ENCODE measurements around the gene ABHD4. TPM values are rescaled to one million over a fixed set of nuclear protein-coding genes. Genes with fewer than 3 reads are reported as not detected.
A peak's percentile ranks its signal among the peaks of the same experiment; 100 is the strongest.
"Not testable (repeated sequence)": the region's sequence is repeated elsewhere in the genome, so short reads cannot be mapped to it uniquely, and the experiment has no call there.

ABHD4 gene, protein sequence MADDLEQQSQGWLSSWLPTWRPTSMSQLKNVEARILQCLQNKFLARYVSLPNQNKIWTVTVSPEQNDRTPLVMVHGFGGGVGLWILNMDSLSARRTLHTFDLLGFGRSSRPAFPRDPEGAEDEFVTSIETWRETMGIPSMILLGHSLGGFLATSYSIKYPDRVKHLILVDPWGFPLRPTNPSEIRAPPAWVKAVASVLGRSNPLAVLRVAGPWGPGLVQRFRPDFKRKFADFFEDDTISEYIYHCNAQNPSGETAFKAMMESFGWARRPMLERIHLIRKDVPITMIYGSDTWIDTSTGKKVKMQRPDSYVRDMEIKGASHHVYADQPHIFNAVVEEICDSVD
- total RNA-seq (10 to 100 TPM; 29.7 to 40.9 (median 36.9) TPM), polyA plus RNA-seq (20.3 TPM)
- long read RNA-seq, donor 1, transcript ABHD4-203 (7 exons, 3,366 nt), result major isoform, 14 of 39 reads
- long read RNA-seq, donor 1, partial matches to known transcripts, result 6 of 39 reads
- long read RNA-seq, donor 1, other reads (novel, unspliced or antisense), result 19 of 39 reads
- long read RNA-seq, donor 2, transcript ABHD4-203 (7 exons, 3,366 nt), result major isoform, 11 of 17 reads
- long read RNA-seq, donor 2, partial matches to known transcripts, result 2 of 17 reads
- long read RNA-seq, donor 2, other reads (novel, unspliced or antisense), result 4 of 17 reads
- long read RNA-seq, donor 3, transcript ABHD4-203 (7 exons, 3,366 nt), result major isoform, 64 of 99 reads
- long read RNA-seq, donor 3, partial matches to known transcripts, result 13 of 99 reads
- long read RNA-seq, donor 3, other reads (novel, unspliced or antisense), result 22 of 99 reads
- long read RNA-seq, donor 4, transcript ABHD4-203 (7 exons, 3,366 nt), result major isoform, 23 of 31 reads
- long read RNA-seq, donor 4, partial matches to known transcripts, result 2 of 31 reads
- long read RNA-seq, donor 4, other reads (novel, unspliced or antisense), result 6 of 31 reads

DNA sequence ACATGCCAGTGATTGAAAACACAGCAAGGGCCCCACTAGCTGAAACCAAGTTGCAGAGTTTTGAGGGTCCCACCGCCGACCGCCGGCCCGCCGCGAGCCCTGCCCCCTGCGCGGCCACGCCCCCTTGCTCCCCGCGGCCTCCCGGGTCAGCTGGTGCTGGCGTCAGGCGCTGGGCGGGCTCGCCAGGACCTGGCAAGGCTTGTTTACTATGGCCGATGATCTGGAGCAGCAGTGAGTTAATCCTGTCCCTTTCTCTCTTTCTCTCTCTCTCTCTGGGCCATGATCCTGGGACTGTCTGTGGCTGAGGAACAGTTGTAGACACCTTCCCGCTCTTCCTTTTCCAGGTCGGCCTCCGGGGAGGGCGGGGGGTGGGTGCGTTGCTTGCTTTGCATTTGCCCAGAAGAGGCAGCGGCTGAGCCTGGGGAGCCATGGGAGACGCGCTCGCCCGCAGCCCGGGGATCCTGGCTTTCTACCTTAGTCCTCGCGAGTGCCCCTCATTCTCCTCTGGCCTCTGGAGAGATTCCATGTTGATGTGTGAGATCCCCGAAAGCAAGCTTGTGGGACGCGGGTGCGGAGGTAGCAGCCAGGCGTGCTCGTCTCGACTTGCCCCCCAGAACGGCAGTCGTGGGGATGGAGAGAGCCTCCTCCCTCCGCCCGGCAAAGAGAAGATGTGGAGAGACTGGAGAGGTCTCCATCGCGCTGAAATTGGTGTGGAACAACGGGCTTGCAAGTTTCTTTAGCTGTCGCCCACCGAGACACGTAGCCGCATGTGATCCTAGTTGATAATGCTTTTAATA is at the start of gene ABHD4:
ABHD4 (plus strand) TSS at position 202 of the 797 bp plus-strand sequence; CDS start at position 209, 7 bp downstream.
- intact Hi-C loops (cut with DNase I), result no loop called here
- Histone ChIP-seq H3K4me1 (ENCODE audit: control insufficient read depth, insufficient read depth, low read length) (peaks cover 6% of the 10 kb centered on the region), H3K27me3 (ENCODE audit: control insufficient read depth, insufficient read depth) (no peaks in the 10 kb centered on the region), H3K4me3 (ENCODE audit: low read length) (peak within 1 kb of the TSS; percentile 88), H3K9me3 (ENCODE audit: control insufficient read depth, low read length) (no peaks in the 10 kb centered on the region), H3K27ac (ENCODE audit: low read length) (peak within 1 kb of the TSS; percentile 52)
- peak; percentile 98 for ATAC-seq
- WGBS, result under 1% methylated on average over 49 of the region's 49 CpGs
- DNase-seq, result peak; percentile 84 to 96 (median 94)

DNA sequence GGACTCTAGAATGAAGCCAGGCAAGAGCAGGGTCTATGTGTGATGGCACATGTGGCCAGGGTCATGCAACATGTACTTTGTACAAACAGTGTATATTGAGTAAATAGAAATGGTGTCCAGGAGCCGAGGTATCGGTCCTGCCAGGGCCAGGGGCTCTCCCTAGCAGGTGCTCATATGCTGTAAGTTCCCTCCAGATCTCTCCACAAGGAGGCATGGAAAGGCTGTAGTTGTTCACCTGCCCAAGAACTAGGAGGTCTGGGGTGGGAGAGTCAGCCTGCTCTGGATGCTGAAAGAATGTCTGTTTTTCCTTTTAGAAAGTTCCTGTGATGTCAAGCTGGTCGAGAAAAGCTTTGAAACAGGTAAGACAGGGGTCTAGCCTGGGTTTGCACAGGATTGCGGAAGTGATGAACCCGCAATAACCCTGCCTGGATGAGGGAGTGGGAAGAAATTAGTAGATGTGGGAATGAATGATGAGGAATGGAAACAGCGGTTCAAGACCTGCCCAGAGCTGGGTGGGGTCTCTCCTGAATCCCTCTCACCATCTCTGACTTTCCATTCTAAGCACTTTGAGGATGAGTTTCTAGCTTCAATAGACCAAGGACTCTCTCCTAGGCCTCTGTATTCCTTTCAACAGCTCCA is 48.7 kb upstream of the ABHD4 start:
- Histone ChIP-seq H3K27me3 (ENCODE audit: control insufficient read depth, insufficient read depth) (no peaks in the 10 kb centered on the region), H3K4me3 (ENCODE audit: low read length) (no peak overlapping the region), H3K27ac (ENCODE audit: low read length) (no peak overlapping the region), H3K4me1 (ENCODE audit: control insufficient read depth, insufficient read depth, low read length) (peaks cover 11% of the 10 kb centered on the region), H3K9me3 (ENCODE audit: control insufficient read depth, low read length) (no peaks in the 10 kb centered on the region)
- 89% methylated on average over 6 of the region's 6 CpGs for WGBS
- DNase-seq (no peak), ATAC-seq (no peak)
- intact Hi-C loops (cut with DNase I), result loop anchor here in 1 of 4 donors (5.0 kb wide), 2 partner anchors 42 to 157 kb away; no protein-coding TSS in a partner anchor

GRCh38 chr14:22549981-22550673 is 48.0 kb upstream of the ABHD4 start:
- DNase-seq, result no peak
- no peak for ATAC-seq
- no peaks in the 10 kb centered on the region for H3K27me3 ChIP-seq (ENCODE audit: control insufficient read depth, insufficient read depth)
- intact Hi-C loops (cut with DNase I), result loop anchor here in 3 of 4 donors (5.0 to 10.0 kb wide), 4 partner anchors 43 to 275 kb away; partner anchors contain the start of gene MRPL52 (in 1 of the 3)
- H3K27ac ChIP-seq (ENCODE audit: low read length), result no peak overlapping the region
- no peak overlapping the region for H3K4me3 ChIP-seq (ENCODE audit: low read length)
- 61% methylated on average over 11 of the region's 11 CpGs for WGBS
- H3K4me1 ChIP-seq (ENCODE audit: control insufficient read depth, insufficient read depth, low read length), result peaks cover 11% of the 10 kb centered on the region
- H3K9me3 ChIP-seq (ENCODE audit: control insufficient read depth, low read length), result no peaks in the 10 kb centered on the region

GRCh38 chr14:22551605-22551997 is 46.5 kb upstream of the ABHD4 start:
- 69% methylated on average over 5 of the region's 5 CpGs for WGBS
- ATAC-seq (no peak), DNase-seq (no peak)
- no peak overlapping the region for H3K27ac ChIP-seq (ENCODE audit: low read length)
- no peaks in the 10 kb centered on the region for H3K9me3 ChIP-seq (ENCODE audit: control insufficient read depth, low read length)
- H3K4me3 ChIP-seq (ENCODE audit: low read length), result no peak overlapping the region
- H3K4me1 ChIP-seq (ENCODE audit: control insufficient read depth, insufficient read depth, low read length), result peaks cover 8% of the 10 kb centered on the region
- intact Hi-C loops (cut with DNase I), result loop anchor here in 2 of 4 donors (10.0 kb wide), 2 partner anchors 157 to 273 kb away; partner anchors contain the start of gene MRPL52 (in 1 of the 2)
- no peaks in the 10 kb centered on the region for H3K27me3 ChIP-seq (ENCODE audit: control insufficient read depth, insufficient read depth)

DNA sequence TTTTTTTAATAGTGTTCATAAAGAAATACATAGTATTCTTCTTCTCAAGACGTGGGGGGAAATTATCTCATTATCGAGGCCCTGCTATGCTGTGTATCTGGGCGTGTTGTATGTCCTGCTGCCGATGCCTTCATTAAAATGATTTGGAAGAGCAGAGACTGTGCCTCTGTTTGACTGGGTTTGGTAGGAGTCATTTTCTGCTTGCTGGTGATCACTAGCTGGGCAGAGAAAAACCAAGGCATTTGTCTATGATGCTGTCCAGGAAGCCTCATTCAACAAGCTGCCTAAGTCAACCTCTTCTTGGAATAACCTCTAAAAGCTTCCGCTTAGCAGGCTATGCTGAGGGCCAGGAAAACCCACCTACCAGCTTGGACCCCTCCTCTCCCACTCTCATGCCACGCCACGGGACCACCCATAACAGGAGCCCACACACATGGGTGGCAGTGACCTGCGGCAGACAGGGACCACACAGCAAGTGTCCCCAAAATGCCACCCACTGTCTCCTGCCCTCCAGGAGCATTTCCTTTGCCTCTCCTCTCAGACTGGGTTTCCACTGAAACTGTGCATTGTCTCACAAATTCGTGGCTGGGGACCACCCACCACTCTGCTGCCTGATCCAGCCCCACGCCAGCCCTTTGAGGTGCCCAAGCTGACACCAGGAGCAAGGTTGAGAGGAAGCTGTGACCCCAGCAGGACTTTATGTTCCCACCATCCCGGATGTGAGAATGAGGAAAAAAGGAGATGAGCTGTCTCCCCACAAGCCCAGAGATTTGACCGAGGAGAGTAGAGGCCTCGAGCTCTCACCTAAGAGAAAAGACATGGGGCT is 45.9 kb upstream of the ABHD4 start:
- Histone ChIP-seq H3K4me3 (ENCODE audit: low read length) (no peak overlapping the region), H3K27ac (ENCODE audit: low read length) (no peak overlapping the region), H3K9me3 (ENCODE audit: control insufficient read depth, low read length) (no peaks in the 10 kb centered on the region), H3K4me1 (ENCODE audit: control insufficient read depth, insufficient read depth, low read length) (peaks cover 4% of the 10 kb centered on the region), H3K27me3 (ENCODE audit: control insufficient read depth, insufficient read depth) (no peaks in the 10 kb centered on the region)
- no peak for DNase-seq
- intact Hi-C loops (cut with DNase I), result loop anchor here in 2 of 4 donors (10.0 kb wide), 2 partner anchors 157 to 273 kb away; partner anchors contain the start of gene MRPL52 (in 1 of the 2)
- ATAC-seq, result no peak
- WGBS, result 84% methylated on average over 13 of the region's 13 CpGs

GRCh38 chr14:22552827-22553076 is 45.3 kb upstream of the ABHD4 start:
- no peak overlapping the region for H3K4me3 ChIP-seq (ENCODE audit: low read length)
- intact Hi-C loops (cut with DNase I), result loop anchor here in 2 of 4 donors (10.0 kb wide), 2 partner anchors 158 to 272 kb away; partner anchors contain the start of gene MRPL52 (in 1 of the 2)
- no peaks in the 10 kb centered on the region for H3K9me3 ChIP-seq (ENCODE audit: control insufficient read depth, low read length)
- H3K4me1 ChIP-seq (ENCODE audit: control insufficient read depth, insufficient read depth, low read length), result no peaks in the 10 kb centered on the region
- DNase-seq, result no peak
- no peak overlapping the region for H3K27ac ChIP-seq (ENCODE audit: low read length)
- no peaks in the 10 kb centered on the region for H3K27me3 ChIP-seq (ENCODE audit: control insufficient read depth, insufficient read depth)
- WGBS, result 99% methylated on average over 2 of the region's 2 CpGs
- ATAC-seq, result no peak

DNA sequence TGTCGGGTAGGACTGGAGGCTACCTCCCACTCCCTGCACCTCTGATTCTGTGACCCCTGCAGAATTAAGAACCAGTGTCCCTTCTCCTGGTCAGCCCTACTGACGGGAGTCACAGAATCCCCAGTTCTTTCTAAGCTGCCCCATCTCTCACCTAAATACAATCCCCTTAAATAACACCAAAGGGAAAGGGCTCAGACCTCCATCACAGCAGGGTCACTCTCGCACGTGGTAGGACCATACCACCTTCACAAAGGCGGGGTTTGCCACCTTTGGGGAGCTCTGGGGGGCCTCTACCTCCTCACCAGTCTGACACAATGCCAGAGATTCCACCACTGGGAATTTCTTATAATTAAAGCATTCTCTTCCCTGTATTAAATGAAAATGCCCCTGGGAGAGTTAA is 44.7 kb upstream of the ABHD4 start:
- H3K4me1 ChIP-seq (ENCODE audit: control insufficient read depth, insufficient read depth, low read length), result no peaks in the 10 kb centered on the region
- intact Hi-C loops (cut with DNase I), result loop anchor here in 2 of 4 donors (10.0 kb wide), 2 partner anchors 159 to 271 kb away; partner anchors contain the start of gene MRPL52 (in 1 of the 2)
- DNase-seq, result no peak
- WGBS, result 86% methylated on average over 5 of the region's 5 CpGs
- no peak overlapping the region for H3K4me3 ChIP-seq (ENCODE audit: low read length)
- no peaks in the 10 kb centered on the region for H3K9me3 ChIP-seq (ENCODE audit: control insufficient read depth, low read length)
- no peak overlapping the region for H3K27ac ChIP-seq (ENCODE audit: low read length)
- ATAC-seq, result no peak
- H3K27me3 ChIP-seq (ENCODE audit: control insufficient read depth, insufficient read depth), result no peaks in the 10 kb centered on the region

DNA sequence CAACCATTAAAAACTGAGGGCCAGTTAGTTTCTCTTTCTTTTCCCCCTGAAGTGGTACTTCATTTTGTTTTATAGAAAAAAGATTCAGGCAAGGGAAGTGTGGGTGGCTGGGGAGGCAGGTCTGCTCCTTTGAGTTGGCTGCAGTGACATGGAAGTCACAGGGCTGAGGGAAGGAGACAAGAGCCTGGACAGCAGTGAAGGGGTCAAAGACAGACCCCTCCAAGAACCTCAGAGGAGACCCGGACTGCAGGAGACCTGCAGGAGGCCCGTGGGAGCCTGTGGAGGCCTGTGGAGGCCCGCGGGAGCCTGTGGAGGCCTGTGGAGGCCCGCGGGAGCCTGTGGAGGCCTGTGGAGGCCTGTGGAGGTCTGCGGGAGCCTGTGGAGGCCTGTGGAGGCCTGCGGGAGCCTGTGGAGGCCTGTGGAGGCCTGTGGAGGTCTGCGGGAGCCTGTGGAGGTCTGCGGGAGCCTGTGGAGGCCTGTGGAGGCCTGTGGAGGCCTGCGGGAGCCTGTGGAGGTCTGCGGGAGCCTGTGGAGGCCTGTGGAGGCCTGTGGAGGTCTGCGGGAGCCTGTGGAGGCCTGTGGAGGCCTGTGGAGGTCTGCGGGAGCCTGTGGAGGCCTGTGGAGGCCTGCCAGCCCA is 44.1 kb upstream of the ABHD4 start:
- not testable (repeated sequence) for DNase-seq; ATAC-seq; H3K4me1 ChIP-seq (ENCODE audit: control insufficient read depth, insufficient read depth, low read length); H3K4me3 ChIP-seq (ENCODE audit: low read length); H3K27ac ChIP-seq (ENCODE audit: low read length); H3K9me3 ChIP-seq (ENCODE audit: control insufficient read depth, low read length); H3K27me3 ChIP-seq (ENCODE audit: control insufficient read depth, insufficient read depth)
- intact Hi-C loops (cut with DNase I), result loop anchor here in 2 of 4 donors (10.0 kb wide), 2 partner anchors 159 to 271 kb away; partner anchors contain the start of gene MRPL52 (in 1 of the 2)
- WGBS, result 90% methylated on average over 11 of the region's 14 CpGs
